Epidermal melanocyte (primary cell): ENCODE measurements around the gene COQ3.

Source experiments
- DNase-seq: peaks from one replicate; pipeline ENCODE4 v3.0.0; 2011; ENCODE audit warnings: low spot score; ENCODE audit not compliant: insufficient read length

Gene COQ3, protein sequence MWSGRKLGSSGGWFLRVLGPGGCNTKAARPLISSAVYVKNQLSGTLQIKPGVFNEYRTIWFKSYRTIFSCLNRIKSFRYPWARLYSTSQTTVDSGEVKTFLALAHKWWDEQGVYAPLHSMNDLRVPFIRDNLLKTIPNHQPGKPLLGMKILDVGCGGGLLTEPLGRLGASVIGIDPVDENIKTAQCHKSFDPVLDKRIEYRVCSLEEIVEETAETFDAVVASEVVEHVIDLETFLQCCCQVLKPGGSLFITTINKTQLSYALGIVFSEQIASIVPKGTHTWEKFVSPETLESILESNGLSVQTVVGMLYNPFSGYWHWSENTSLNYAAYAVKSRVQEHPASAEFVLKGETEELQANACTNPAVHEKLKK

DNA sequence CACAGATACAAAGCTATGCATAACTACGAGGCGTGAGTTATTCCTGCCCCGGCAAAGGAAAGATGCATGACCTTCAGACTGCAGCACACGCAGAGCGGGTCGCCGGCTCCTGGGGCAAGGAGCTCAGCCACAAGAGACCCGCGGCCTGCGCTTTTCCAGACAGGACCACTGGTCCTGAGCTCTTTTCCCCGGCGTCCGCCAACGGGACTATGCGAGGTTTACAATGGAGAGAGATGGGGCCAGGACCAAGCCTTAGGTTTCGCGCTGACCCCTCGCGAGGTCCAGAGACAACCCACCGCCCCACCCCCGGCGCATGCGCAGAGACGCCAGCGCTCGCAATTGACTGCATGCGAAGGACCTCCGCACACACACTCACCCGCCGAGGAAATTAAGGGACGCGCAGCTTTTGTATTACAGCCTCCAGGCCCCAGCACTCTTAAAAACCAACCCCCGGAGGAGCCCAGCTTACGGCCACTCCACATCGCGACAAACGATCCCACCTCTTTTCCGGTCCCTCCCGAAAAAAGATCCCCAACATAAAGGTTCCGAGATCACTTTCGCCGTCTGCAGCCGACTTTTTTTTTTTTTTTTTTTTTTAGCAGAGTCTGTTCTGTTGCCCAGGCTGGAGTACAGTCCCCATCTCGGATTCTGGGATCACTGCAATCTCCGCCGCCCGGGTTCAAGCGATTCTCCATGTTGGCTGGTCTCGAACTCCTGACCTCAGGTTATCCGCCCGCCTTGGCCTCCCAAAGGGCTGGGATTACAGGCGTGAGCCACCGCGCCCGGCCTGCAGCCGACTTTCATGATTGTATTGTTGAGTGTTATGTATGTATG is at the start of gene COQ3:
Gene COQ3 (minus strand): TSS at position 498 of the 834 bp plus-strand sequence. CDS start 16 bp downstream, at position 482.
- peak; percentile 67 for DNase-seq

- no peak for DNase-seq
Measured at GRCh38 chr6:99434702-99435530, 40.9 kb upstream of the COQ3 start.

- no peak for DNase-seq
Measured at GRCh38 chr6:99432877-99433276, 38.9 kb upstream of the COQ3 start.

DNA sequence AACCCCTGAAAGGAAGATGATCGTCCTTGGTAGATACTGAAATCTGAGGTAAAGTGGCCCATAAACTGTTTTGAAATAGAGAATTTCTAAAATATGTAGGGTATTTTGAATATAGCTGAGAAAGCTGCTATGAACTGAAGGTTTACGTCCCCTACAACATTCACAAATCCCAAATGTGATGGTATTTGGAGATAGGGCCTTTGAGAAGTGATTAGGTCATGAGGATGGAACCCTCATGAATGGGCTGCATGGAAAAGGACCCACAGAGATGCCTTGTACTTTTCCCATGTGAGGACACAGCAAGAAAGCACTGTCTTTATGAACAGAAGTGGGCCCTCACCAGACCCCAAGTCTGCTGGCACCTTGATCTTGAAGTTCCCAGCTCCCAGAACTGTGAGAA is 37.9 kb upstream of the COQ3 start:
- no peak for DNase-seq

GRCh38 chr6:99427988-99428387 is 34.0 kb upstream of the COQ3 start:
- DNase-seq: no peak

- no peak for DNase-seq
Measured at GRCh38 chr6:99426451-99426757, 32.4 kb upstream of the COQ3 start.

DNA sequence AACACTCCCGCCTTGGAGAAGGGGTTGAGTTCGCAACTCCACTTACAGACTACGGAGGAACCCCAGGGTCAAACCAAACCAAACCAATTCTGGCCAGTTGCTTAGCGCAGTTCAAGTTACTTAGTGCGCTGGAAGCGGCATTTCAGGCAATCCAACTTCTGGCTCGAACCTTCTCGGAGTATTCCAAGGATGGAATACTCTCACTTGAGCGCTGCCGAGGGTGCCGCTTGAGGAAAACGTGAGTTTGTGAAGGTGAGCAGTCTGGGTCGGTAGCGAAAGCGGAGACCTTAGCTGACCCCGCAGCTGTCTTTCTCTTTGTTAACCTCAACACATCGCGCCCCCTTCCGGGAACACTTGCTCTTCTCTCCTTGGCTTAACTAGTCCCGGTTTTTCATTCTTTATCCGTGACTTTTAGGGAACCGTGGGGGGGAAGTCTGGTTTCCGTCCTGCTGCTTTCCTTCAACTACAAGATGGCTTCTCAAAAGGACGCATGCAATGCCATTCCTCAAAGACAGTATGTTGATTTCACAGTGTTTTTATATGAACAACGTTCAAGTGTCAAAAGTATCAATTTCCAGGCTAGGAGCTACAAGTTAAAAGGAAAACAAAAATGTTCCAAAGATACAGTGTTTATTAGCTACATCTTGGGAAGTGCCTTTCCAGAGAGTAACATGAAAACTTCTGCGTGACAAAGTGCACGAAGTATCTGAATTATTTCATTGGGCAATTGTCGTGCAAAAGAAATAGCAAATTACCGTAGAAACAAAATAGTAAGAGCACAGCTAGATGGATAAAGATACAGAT is 31.9 kb upstream of the COQ3 start:
- peak; percentile 43 for DNase-seq

GRCh38 chr6:99424761-99425646 is 31.0 kb upstream of the COQ3 start, which contains the start of gene PNISR:
PNISR (minus strand) TSS chr6:99425308; CDS start chr6:99414659, 10,649 bp downstream.
- DNase-seq: peak; percentile 72

- DNase-seq: no peak
Measured at GRCh38 chr6:99424022-99424421, 30.0 kb upstream of the COQ3 start.

DNA sequence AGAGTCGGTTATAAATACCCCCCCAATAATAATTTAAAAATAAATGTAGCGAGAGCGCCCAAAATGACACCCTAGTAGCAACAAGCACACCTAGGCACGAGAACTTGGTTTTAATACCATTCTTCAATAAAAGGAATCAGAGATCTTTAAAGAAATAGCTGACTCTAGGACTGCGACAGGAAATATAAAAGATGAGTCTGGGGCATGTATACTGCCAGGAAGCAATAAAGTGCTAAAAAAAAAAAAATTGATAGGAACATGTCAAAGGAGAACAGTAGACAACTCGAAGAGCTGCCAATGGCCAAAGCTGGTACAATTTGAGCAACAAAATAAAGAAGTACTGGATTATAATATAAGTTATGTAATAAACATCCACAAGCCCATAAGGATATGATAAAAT is 28.9 kb upstream of the COQ3 start:
- DNase-seq: no peak

DNA sequence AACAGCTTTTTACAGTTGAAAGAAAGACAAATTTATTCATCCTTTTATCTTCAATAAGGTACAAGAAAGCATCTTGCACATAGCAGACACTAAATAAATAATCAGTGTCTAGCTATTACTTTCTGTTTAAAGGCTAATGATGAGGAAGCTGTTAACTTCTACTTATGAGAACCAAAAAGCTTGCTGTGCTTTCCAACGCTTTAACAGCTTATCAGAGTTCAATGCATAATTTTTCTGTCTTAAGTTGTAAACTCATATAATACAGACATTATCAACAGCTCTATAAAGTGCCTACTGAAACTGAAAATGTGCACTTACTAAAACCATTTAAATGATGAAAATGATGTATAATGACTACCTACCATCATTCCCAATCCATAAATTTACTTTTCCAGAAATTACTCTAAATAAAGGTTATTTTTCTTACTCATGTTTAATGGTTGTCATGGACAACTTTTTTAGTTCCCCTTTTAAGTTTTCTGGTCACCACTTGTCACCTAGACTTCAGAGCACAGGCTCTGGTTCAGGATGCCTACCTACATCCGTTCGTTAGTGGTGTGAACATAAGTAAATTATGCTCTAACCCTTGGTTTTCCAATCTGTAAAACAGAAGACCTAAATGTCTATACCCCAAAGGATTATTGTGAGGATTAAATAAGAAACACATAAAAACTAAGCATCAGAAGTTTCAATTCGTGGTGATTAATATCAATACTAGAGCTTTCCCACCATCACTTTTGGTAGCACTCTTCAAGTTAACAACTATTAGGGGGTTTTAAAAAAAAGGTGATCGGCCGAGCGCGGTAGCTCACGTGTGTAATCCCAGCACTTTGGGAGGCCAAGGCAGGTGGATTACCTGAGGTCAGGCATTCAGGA is 23.1 kb upstream of the COQ3 start:
- DNase-seq: no peak

GRCh38 chr6:99416226-99416625 is 22.2 kb upstream of the COQ3 start:
- no peak for DNase-seq

DNA sequence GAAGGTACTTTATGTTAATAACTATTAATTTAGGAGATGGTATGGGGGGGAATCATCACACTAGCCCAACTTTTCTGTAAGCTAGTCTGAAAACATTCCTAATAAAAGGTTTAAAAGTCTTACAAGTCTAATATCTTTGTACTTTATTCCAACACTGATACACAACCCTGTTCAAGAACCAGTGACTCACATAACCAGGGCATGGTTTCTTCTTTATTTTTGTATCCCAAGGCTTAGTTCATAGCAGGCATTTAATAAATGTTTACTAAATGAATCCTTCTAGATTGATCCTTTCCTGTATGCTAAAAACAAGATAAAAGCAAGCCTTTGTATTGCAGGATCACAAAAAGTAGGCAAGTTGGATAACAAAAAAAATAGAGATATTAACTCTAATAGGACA is 21.5 kb upstream of the COQ3 start:
- DNase-seq: no peak

DNA sequence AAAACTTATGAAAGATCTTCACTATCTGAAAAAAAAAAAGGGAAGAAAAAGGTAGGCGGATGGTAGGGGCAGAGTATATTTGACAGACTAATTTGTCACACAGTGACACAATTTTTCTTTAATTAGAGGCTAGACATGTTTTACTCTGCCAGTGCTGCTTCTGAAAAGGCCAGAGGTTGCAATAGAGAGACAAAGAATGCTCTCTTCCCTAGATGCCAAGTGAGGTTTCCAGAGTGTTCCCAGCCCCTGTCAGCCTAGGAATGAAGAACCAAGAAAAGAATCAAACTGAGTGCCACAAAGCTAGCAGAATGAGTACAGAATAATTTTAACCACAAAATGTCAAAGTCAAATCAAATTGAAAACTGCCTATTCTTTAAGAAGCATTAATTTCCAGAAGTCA is 18.1 kb upstream of the COQ3 start:
- no peak for DNase-seq

DNA sequence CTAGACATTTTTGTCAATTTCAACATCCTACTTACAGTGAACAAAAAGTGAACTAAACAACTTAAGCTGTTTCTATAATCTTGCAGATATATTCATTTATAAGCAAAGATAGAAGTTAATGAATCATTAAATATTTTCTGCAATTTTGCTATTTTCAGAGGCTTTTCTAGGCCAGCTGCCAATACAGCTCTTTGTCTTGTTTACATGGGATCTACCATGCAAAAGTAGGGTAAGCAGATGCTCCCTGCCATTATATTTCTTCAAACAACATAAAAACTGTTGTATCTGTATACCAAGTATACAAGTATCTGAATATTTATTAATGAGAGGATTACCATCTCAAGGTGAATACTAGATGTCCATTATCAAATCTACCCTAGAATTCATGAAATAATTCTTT is 15.7 kb upstream of the COQ3 start:
- DNase-seq: no peak

GRCh38 chr6:99407076-99407475 is 13.1 kb upstream of the COQ3 start:
- DNase-seq: no peak

DNA sequence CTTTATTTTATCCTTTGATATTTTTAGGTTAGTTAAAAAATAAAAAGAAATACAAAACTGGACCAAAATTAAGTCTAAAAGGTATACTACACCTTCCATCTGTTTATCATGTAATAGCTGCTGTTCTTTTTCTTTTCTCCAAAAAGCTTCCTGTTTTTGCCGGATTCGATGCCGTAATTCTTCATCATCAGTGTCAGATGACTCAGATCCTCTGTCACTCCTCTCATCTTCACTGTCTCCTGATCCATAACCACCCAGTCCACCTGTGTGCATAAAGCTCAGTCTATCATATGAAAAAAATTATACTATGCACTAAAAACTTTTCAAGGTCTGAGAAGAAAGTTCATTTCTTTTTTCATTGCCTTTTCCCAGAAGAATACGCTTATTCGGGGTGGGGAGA is 8.5 kb upstream of the COQ3 start:
- no peak for DNase-seq

- DNase-seq: no peak
Measured at GRCh38 chr6:99397287-99397686, 3.3 kb upstream of the COQ3 start.

DNA sequence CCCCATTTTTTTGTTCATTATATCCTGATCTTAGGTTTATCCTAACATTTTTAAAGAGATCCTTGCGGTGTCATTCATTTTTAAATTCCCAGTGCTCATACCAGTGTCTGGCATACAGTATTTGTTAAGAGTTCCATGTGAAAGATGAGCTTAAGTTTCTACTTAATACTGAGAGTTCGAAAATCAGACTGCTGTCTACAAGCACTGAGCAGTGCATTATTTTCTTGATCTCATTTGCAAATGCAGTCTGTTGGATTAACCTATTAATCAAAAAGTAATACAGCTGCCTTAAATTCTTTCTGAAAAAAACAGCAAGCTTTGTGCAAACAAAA is 663 bp downstream of the COQ3 start:
- no peak for DNase-seq
